ENCODE results near the gene METRN.

The METRN gene

DNA sequence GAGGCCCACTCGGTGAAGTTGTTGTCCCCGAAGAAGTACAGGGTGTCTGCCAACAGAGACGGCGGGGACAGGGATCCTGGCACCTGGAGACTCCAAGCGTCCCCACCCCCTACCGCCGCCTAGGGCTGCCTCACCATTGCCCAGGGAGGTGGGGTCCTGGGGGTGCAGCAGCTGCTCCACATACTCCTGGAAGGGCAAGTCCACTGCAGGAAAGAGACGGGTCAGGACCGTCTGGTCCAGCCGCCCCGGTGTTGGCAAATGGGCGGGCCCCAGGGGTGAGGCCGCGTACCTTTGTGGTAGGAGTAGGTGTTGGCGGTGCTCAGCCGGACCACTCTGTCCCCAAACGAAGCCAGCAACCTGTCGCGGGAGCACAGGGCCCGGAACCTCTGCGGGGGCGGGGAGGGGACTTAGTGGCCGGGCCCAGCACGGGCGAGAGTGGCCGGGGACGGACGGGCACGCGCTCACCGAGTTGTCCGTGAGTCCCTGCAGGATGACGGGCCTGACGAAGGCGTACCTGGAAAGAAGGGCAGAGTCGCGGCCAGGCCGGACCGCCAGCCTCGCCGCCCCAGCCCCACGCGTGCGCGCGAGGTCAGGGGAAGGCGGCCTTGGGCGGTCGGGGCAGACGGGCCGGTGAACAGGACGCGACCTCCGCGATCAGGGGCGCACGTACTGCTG, 31.4 kb upstream of the METRN start (continued):
- TF ChIP-seq, protein P1, sequence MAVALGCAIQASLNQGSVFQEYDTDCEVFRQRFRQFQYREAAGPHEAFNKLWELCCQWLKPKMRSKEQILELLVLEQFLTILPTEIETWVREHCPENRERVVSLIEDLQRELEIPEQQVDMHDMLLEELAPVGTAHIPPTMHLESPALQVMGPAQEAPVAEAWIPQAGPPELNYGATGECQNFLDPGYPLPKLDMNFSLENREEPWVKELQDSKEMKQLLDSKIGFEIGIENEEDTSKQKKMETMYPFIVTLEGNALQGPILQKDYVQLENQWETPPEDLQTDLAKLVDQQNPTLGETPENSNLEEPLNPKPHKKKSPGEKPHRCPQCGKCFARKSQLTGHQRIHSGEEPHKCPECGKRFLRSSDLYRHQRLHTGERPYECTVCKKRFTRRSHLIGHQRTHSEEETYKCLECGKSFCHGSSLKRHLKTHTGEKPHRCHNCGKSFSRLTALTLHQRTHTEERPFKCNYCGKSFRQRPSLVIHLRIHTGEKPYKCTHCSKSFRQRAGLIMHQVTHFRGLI (tag by site-specific recombination; IDR thresholded peaks at IDR 0.05) = no peak; the same call in 1 of the 2 replicates
- no peak for TF ChIP-seq ZNF140 (tag by site-specific recombination; IDR thresholded peaks at IDR 0.05)
- TF ChIP-seq ZNF658 (tag by site-specific recombination; IDR thresholded peaks at IDR 0.05) = no peak
- TF ChIP-seq ZBTB1 (tag by site-specific recombination; IDR thresholded peaks at IDR 0.05) = no peak
- TF ChIP-seq, protein P2, sequence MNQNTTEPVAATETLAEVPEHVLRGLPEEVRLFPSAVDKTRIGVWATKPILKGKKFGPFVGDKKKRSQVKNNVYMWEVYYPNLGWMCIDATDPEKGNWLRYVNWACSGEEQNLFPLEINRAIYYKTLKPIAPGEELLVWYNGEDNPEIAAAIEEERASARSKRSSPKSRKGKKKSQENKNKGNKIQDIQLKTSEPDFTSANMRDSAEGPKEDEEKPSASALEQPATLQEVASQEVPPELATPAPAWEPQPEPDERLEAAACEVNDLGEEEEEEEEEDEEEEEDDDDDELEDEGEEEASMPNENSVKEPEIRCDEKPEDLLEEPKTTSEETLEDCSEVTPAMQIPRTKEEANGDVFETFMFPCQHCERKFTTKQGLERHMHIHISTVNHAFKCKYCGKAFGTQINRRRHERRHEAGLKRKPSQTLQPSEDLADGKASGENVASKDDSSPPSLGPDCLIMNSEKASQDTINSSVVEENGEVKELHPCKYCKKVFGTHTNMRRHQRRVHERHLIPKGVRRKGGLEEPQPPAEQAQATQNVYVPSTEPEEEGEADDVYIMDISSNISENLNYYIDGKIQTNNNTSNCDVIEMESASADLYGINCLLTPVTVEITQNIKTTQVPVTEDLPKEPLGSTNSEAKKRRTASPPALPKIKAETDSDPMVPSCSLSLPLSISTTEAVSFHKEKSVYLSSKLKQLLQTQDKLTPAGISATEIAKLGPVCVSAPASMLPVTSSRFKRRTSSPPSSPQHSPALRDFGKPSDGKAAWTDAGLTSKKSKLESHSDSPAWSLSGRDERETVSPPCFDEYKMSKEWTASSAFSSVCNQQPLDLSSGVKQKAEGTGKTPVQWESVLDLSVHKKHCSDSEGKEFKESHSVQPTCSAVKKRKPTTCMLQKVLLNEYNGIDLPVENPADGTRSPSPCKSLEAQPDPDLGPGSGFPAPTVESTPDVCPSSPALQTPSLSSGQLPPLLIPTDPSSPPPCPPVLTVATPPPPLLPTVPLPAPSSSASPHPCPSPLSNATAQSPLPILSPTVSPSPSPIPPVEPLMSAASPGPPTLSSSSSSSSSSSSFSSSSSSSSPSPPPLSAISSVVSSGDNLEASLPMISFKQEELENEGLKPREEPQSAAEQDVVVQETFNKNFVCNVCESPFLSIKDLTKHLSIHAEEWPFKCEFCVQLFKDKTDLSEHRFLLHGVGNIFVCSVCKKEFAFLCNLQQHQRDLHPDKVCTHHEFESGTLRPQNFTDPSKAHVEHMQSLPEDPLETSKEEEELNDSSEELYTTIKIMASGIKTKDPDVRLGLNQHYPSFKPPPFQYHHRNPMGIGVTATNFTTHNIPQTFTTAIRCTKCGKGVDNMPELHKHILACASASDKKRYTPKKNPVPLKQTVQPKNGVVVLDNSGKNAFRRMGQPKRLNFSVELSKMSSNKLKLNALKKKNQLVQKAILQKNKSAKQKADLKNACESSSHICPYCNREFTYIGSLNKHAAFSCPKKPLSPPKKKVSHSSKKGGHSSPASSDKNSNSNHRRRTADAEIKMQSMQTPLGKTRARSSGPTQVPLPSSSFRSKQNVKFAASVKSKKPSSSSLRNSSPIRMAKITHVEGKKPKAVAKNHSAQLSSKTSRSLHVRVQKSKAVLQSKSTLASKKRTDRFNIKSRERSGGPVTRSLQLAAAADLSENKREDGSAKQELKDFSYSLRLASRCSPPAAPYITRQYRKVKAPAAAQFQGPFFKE (tag by site-specific recombination; IDR thresholded peaks at IDR 0.05; ENCODE audit: borderline replicate concordance) = no peak; the same call in 1 of the 2 replicates
- TF ChIP-seq ZXDB (tag by site-specific recombination; IDR thresholded peaks at IDR 0.05) = peak; percentile 94
- TF ChIP-seq, protein P3, sequence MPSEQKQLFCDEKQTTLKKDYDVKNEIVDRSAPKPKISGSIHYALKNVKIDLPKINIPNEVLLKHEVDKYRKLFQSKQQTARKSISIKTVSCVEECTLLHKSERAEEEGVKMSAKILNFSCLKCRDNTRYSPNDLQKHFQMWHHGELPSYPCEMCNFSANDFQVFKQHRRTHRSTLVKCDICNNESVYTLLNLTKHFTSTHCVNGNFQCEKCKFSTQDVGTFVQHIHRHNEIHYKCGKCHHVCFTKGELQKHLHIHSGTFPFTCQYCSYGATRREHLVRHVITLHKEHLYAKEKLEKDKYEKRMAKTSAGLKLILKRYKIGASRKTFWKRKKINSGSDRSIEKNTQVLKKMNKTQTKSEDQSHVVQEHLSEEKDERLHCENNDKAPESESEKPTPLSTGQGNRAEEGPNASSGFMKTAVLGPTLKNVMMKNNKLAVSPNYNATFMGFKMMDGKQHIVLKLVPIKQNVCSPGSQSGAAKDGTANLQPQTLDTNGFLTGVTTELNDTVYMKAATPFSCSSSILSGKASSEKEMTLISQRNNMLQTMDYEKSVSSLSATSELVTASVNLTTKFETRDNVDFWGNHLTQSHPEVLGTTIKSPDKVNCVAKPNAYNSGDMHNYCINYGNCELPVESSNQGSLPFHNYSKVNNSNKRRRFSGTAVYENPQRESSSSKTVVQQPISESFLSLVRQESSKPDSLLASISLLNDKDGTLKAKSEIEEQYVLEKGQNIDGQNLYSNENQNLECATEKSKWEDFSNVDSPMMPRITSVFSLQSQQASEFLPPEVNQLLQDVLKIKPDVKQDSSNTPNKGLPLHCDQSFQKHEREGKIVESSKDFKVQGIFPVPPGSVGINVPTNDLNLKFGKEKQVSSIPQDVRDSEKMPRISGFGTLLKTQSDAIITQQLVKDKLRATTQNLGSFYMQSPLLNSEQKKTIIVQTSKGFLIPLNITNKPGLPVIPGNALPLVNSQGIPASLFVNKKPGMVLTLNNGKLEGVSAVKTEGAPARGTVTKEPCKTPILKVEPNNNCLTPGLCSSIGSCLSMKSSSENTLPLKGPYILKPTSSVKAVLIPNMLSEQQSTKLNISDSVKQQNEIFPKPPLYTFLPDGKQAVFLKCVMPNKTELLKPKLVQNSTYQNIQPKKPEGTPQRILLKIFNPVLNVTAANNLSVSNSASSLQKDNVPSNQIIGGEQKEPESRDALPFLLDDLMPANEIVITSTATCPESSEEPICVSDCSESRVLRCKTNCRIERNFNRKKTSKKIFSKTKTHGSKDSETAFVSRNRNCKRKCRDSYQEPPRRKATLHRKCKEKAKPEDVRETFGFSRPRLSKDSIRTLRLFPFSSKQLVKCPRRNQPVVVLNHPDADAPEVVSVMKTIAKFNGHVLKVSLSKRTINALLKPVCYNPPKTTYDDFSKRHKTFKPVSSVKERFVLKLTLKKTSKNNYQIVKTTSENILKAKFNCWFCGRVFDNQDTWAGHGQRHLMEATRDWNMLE (tag by site-specific recombination; conservative IDR thresholded peaks at IDR 0.05; ENCODE audit: low read depth) = no peak
- TF ChIP-seq ZNF561 (tag by site-specific recombination; IDR thresholded peaks at IDR 0.05; ENCODE audit: borderline replicate concordance) = no peak; the same call in 1 of the 2 replicates
- no peak for TF ChIP-seq ZNF473 (tag by site-specific recombination; IDR thresholded peaks at IDR 0.05)

DNA sequence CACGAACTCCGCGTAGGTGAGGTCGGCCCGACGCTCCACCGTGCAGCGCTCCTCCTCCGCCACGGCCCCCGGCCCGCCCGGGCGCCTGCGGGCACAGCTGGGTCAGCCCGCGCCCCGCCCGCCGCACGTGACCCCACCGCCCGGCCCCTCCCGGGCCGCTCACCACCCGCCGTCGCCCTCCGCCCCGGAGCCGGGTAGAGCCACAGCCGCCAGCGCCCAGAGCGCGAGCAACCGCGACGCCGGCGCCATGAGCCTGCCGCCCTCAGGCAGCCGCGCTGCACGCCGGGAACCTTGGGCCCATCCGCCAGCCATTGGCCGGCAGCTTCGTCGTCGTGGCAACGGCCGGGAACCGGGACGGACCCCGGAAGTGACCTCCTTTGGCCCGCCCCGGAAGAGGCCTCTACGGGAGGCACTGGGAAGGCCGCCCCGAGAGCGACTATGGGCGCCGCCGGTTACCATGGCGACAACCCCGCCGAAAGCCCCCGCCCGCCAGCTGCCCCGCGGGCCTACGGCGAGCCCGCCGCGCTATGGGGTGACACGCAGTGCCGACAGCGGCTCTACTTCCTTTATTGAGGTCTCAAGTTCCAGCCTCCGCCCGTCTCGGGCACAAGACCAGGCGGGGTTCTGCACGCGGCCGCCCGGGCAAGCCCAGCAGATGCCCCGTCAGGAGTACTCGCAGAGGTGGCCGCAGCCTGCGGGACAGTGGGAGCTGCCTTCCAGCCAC, 30.7 kb upstream of the METRN start, which contains the start of gene JMJD8:
Gene JMJD8 (minus strand): TSS at position 264 of the 724 bp plus-strand sequence. CDS start 15 bp downstream, at position 249.
- Histone ChIP-seq H3K4me1 (ENCODE audit: control insufficient read depth, insufficient read depth, low read length) (peaks cover 9% of the 10 kb centered on the region; the same call in 1 of the 2 replicates), H3K36me3 (ENCODE audit: control insufficient read depth in 2 of 2, insufficient read depth in 1 of 2, low read length in 2 of 2) (peaks cover 3 to 70% of the 10 kb centered on the region in 2 experiments; a peak in 1 of 3 replicates)
- CTCF ChIA-PET = interaction anchor here (0.8 to 1.8 kb wide), 2 partner anchors 28 to 101 kb away, joined by 3 read pairs; no protein-coding TSS in a partner anchor
- TF ChIP-seq, protein P3 (tag by site-specific recombination; conservative IDR thresholded peaks at IDR 0.05; ENCODE audit: low read depth) = peak; percentile 69
- TF ChIP-seq ZNF830 (tag by site-specific recombination; IDR thresholded peaks at IDR 0.05; ENCODE audit: low read depth) = no peak
- TF ChIP-seq, protein P4, sequence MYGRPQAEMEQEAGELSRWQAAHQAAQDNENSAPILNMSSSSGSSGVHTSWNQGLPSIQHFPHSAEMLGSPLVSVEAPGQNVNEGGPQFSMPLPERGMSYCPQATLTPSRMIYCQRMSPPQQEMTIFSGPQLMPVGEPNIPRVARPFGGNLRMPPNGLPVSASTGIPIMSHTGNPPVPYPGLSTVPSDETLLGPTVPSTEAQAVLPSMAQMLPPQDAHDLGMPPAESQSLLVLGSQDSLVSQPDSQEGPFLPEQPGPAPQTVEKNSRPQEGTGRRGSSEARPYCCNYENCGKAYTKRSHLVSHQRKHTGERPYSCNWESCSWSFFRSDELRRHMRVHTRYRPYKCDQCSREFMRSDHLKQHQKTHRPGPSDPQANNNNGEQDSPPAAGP (tag by site-specific recombination; IDR thresholded peaks at IDR 0.05) = peak; percentile 93
- TF ChIP-seq, protein P5, sequence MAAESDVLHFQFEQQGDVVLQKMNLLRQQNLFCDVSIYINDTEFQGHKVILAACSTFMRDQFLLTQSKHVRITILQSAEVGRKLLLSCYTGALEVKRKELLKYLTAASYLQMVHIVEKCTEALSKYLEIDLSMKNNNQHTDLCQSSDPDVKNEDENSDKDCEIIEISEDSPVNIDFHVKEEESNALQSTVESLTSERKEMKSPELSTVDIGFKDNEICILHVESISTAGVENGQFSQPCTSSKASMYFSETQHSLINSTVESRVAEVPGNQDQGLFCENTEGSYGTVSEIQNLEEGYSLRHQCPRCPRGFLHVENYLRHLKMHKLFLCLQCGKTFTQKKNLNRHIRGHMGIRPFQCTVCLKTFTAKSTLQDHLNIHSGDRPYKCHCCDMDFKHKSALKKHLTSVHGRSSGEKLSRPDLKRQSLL (tag by site-specific recombination; IDR thresholded peaks at IDR 0.05) = peak; percentile 92

More for the DNA sequence above, 30.7 kb upstream of the METRN start, which contains the start of gene JMJD8:
- POLR2A ChIA-PET = interaction anchor here (0.6 to 1.4 kb wide), 9 partner anchors 9 to 449 kb away, joined by 3 to 9 read pairs (median 4); partner anchors contain the start of genes CCDC78, FAM234A, HAGHL and METTL26
- Histone ChIP-seq H3K27ac (ENCODE audit: extremely low read depth, low read depth, low read length) (peak within 1 kb of the TSS; percentile 97), H3K9me3 (ENCODE audit: control insufficient read depth, insufficient read depth, low read depth, low read length) (no peaks in the 10 kb centered on the region), H3K4me3 (ENCODE audit: low read depth, low read length) (peak within 1 kb of the TSS; percentile 68)

Data from HEK293 (cell line).